Activated gamma-delta T cell treated with Interleukin-2 at 50 U/mL for 16 hours (primary cell): ENCODE measurements around the gene FUT2.
"Not testable (repeated sequence)": the region's sequence is repeated elsewhere in the genome, so short reads cannot be mapped to it uniquely, and the experiment has no call there.

Experiments
- DNase-seq: peaks from one replicate; pipeline ENCODE4 v3.0.0-alpha.2; 2020

Gene FUT2

DNA sequence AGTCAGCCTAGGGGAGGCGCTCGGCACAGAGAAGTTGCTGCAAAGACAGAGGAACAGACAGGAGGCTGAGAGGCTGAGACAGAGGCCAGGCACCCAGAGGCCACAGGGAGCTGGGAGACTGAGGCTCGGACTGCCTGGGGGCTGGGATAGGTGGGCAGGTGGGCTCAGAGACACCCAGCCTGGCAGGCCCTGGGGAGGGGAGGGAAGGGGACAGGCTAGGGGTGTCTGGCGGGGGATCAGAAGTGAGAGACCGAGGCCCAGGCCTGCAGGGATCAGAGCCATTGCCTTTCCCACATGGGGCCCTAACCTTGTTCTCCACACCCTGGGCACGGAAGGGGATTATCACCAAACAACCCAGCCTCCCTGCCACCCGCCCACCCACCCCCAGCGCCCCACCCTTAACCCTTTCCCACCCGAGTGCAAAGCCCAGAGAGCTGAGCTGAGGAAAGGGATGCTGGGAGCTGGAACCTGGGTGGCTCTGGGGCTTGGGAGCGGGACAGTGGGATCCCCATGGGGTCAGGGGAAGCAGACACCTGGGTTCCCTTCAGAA lies 24.2 kb upstream of the FUT2 start:
- DNase-seq, result no peak

GRCh38 chr19:48672994-48673393 lies 22.8 kb upstream of the FUT2 start, which contains the start of gene NTN5:
NTN5 (minus strand) TSS chr19:48673017; CDS start chr19:48670986, 2,031 bp downstream.
- no peak for DNase-seq

DNA sequence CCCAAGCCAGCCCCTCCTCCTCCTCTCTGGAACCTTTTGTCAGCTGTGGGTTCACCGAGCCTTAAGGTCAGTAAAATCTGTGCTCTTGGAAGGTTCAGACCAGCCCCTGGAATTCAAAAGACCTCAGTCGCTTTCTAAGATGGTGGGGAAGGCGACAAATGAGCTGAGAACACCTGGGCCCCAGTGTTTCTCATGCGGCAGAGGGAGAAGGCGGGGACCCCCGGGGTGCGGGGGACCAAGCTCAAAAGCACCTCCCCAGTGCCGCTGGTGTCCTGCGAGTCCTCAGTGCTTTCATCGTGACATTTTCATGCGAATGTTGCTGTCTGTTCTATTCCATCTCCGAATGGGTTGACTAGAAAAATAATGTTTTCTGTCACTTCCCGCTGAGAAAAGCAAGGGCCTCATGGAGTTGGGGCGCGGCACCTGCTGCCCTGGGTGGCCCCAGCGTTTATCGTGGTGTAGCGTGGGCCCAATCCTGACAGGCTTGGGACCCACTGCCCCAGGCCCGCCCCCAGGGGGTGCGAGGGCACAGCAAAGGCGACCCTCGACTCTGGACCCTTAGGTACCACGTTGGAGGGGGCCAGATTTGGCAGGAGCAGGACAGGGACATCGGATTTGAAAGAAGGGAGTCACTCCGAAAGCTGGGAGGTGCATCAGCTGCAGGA lies 22.2 kb upstream of the FUT2 start:
- DNase-seq, result no peak

DNA sequence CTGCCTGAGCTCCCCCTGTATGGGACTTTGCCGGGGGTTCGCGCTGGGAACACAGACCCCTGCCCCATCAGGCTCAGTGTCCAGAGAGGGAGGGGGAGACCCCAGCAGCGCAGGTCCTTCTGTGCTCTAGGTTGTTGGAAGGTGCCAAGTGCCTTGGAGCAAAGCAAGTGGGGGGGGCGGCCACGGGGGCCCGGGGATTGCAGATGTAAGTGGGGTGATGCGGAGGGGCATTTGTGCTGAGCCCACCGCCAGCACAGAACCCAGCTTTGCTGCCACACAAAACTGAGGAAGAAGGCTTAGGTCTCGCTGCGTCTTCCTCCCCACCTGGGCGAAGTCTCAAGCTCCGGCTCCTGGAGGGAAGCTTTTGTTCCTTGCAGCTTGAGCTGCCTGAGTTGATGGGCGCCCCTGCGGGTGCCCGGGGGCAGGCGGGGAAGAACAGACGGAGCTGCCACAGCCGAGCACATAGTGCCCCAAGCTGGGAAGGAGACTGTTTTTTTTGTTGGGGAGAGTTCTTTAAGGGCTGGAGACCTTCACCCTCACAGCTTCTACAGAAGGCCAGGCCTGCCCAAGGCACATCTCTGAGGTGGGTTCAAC lies 21.5 kb upstream of the FUT2 start:
- DNase-seq, result no peak

DNA sequence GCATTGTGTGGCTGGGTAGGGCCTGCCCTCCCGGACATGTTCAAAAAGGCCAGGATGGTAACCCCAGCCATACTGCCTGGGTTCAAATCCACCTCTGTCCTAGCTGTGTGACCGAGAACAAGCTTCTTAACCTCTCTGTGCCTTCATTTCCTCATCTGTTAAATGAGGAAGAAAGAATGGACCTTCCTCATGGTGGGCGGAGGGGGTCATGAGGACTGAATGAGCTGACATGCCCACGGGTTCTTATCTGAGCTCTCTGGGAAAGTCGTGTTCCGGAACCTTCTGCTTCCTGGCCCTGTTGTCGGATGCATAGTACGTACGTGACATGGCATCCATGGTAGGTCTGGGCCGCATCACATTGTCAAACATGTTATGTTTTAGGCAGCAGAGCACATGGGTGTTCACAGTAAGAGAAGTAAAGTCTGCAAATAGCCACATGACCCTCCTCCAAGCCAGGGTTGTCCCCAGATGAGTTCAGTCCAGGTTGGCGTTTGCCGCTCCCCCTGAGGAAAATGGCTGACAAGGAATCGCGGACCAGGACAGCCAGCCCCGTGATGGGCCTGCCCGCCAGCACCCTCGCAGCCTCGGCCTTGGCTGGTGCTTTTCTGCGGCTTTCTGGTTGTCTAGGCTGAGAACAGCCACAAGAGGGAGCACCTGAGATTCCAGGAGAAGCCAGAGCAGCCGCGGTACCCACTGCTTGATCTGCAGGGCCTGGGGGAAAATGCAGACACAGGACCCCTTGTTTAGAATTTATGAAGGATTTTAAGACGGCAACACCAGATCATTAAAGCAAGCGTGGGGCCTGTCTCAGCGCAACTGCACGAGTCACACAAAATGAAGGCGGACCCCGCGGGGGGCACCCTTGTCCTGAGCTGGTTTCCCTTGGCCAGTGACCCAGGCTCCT lies 20.6 kb upstream of the FUT2 start:
- peak; percentile 74 for DNase-seq

DNA sequence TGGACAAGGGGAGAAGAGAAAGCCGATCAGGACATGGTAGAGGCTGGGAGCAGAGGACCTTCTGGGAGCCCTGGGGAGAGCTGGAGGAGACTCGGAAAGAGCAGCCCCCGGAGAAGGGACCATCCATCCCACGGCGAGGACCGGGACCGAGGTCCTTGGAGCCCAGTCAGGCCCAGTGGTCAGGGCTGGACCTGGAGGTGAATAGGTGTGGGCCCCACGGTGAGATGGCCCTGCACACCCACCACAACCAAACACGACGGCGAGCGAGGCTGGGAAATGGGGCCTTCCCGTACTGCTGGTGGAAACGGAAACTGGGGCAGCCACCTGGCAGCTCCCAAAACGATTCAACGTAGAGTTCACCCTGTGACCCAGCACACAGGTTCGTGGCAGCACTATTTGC lies 19.3 kb upstream of the FUT2 start:
- no peak for DNase-seq

DNA sequence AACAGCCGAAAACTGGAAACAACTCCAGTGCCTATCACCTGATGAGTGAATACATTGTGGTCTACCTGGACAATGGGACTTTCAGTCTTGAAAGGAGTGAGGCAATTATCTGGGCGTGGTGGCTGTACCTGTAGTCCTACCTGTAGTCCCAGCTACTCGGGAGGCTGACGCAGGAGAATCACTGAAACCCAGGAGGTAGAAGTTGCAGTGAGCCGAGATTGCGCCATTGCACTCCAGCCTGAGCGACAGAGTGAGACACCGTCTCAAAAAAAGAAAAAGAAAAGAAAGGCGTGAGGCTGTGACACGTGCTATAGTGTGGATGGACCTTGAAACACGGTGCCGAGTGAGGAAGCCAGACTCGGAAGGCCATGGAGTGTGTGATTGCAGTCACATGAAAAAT lies 18.9 kb upstream of the FUT2 start:
- DNase-seq, result no peak

GRCh38 chr19:48678201-48678600 lies 17.6 kb upstream of the FUT2 start:
- no peak for DNase-seq

DNA sequence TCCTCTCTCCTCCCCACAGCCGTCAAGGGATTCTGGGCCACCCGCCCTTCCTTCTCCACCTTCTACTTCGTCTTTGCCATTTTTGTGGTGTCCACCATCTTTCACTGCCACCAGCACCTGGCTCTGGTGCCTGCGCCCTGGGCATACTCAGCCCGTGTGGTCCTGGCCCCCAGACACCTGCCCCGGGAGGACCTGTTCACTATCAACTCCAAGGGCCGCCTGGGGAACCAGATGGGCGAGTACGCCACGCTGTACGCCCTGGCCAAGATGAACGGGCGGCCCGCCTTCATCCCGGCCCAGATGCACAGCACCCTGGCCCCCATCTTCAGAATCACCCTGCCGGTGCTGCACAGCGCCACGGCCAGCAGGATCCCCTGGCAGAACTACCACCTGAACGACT lies 15.8 kb upstream of the FUT2 start:
- DNase-seq, result not testable (repeated sequence)

DNA sequence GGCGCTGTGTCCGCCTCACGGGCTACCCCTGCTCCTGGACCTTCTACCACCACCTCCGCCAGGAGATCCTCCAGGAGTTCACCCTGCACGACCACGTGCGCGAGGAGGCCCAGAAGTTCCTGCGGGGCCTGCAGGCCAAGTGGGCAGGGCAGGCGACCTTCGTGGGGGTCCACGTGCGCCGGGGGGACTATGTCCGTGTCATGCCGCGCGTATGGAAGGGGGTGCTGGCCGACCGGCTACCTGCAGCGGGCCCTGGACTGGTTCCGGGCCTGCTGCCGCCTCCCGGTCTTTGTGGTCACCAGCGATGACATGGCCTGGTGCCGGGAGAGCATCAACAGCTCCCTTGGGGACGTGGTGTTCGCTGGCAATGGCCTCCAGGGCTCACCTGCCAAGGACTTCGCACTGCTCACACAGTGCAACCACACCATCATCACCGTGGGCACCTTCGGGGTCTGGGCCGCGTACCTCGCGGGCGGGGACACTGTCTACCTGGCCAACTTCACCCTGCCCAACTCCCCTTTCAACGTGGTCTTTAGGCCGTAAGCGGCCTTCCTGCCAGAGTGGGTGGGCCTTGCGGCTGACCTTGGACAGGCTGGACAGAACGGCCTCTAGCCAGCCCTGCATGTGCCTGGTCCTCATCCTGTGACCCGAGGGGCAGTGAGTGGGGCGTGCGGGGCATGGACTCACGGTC lies 15.2 kb upstream of the FUT2 start:
- no peak for DNase-seq

DNA sequence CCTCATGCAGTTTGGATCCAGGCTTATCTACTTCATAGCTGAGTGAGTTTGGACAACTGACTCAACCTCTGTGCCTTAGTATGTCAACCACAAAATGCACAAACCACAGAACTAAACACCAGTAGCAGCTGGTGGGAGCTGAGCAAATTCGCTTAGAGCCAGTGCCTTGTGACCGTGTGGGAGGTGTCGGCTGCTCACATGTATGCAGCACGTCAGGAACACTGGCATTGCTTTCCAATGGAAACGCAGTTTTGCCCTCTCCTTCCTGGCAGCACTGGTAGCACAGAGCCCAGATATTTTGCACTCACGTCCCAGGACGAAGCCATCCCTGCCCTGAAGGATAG lies 14.7 kb upstream of the FUT2 start:
- no peak for DNase-seq

DNA sequence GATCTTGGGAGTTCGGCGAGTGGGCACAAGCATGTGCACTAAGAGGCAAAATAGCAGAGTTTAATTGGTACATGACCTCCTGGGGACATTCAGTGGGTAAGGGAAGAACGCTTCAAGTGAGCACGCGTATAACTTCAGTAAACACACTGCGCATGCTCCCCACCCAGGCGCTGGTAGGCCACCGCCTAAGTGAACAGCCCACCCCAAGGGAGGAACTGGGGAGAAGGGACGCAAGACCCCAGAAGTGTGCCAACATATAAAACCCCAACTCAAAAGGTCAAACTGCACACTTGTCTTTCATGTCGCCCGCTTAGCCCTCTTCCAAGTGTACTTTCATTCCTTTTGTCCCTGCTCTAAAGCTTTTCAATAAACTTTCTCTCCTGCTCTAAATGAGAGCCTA lies 12.4 kb upstream of the FUT2 start:
- DNase-seq, result peak; percentile 22

- DNase-seq, result no peak
Measured at GRCh38 chr19:48685583-48685982, 10.2 kb upstream of the FUT2 start.

GRCh38 chr19:48686088-48686487 lies 9.7 kb upstream of the FUT2 start:
- DNase-seq, result no peak

DNA sequence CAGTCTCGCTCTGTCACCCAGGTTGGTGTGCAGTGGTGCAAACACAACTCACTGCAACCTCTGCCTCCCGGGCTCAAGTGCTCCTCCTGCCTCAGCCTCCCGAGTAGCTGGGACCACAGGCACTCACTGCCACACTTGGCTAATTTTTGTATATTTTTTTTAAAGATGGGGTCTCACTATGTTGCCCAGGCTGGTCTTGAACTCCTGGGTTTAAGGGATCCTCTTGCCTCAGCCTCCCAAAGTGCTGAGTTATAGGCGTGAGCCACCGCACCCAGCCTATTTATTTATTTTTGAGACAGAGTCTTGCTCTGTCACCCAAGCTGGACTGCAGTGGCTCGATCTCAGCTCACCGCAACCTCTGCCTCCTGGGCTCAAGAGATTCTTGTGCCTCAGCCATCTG lies 9.1 kb upstream of the FUT2 start:
- DNase-seq, result not testable (repeated sequence)

DNA sequence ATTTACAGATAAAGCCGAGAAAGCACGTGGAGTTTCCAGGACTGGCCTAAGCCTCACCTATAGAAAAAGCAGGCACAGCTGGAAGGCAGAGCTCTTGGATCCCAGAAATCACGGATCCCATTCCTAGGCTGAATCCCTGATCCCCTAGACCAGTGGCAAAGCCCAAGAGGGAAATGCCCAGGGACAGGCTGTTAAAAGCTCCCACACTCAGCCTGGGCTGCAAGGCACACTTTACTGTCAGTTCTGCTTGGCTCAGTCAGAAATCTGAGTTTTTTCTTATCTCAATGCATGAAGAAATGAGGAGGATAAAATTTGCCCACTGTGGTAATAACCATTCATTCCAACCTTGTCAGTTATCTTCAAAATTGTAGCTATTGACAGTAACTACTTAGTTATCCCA lies 8.0 kb upstream of the FUT2 start:
- DNase-seq, result no peak

DNA sequence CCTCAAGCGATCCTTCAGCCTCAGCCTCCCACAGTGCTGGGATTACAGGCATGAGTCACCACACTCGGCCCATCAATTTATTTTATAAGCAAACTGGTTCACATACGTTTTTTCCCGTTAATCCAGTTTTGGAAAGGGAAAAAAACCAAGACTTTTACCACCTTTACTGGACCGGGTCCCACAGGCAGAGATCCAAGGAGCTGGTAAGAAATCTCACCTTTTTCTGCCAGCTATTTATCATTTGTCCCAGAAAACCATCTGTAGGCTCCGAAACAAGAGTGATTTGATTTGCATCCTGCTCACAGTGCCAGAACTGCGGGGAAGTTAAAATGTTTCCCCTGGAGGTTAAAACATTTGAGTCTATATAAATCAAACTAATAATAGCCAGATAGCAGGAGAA lies 6.3 kb upstream of the FUT2 start:
- no peak for DNase-seq

DNA sequence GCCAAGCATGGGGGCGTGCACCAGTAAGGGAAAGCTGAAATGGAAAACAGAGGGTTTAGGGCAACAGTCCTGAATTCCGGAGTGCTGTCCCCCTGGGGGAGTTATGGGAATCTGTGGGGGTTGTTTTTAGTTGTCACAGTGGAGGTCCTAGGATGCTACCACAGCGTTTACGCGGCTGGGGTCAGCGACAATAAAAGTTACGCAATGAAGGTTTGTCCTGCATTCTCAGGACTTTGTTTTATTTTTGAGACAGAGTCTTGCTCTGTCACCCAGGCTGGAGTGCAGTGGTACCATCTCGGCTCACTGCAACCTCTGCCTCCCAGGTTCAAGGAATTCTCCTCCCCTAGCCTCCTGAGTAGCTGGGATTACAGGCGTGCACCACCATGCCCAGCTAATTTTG lies 2.1 kb upstream of the FUT2 start:
- DNase-seq, result not testable (repeated sequence)

- no peak for DNase-seq
Measured at GRCh38 chr19:48696353-48697010, 711 bp downstream of the FUT2 start.

- DNase-seq, result no peak
Measured at GRCh38 chr19:48698046-48698445, 2.3 kb downstream of the FUT2 start.

GRCh38 chr19:48702701-48703100 lies 6.9 kb downstream of the FUT2 start:
- DNase-seq, result no peak

DNA sequence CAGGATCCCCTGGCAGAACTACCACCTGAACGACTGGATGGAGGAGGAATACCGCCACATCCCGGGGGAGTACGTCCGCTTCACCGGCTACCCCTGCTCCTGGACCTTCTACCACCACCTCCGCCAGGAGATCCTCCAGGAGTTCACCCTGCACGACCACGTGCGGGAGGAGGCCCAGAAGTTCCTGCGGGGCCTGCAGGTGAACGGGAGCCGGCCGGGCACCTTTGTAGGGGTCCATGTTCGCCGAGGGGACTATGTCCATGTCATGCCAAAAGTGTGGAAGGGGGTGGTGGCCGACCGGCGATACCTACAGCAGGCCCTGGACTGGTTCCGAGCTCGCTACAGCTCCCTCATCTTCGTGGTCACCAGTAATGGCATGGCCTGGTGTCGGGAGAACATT lies 7.5 kb downstream of the FUT2 start:
- DNase-seq, result no peak

DNA sequence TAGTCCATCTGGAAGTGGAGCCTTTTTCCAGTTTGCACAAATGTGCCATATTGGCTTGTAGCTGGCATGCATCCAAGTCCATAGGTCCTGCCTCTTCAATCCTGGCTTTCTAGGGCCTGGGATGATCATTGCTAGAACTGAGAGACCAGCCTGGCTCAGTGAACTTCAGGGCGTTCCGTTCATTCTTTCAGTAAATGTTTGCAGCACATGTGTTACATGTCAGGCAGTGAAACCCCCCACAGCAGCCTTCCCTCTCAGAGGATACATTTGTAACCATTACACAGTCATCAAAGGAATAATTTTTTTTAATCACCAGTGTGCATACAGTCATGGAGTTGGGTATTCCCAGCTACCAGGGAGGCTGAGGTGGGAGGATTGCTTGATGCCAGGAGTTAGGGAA lies 9.7 kb downstream of the FUT2 start:
- DNase-seq, result no peak
